Spleen (tissue), 7 donors: Measurements from ENCODE around the gene MARS1.

Source experiments
- POLR2A ChIP-seq, 3 donors: fragments of 450-650 bp; IDR thresholded peaks; one replicate each; pipeline ENCODE4 v1.5.1; 2017; ENCODE audit warnings: antibody characterized with exemption in 3 of 3, mild to moderate bottlenecking in 1 of 3
- POLR2AphosphoS5 ChIP-seq, 3 donors: sonication (generic); formaldehyde crosslinking; IDR thresholded peaks; one replicate each; pipeline ENCODE4 v1.5.1; 2017; ENCODE audit warnings: antibody characterized with exemption in 3 of 3
- TF ChIP-seq, protein P1 (sequence below), 11 experiments: fragments of 200-600 bp in 7 of 11; fragments of 450-650 bp in 4 of 11; sonication (generic) in 4 of 11; IDR thresholded peaks in 8 of 11; conservative IDR thresholded peaks in 3 of 11; 1 replicate in 7 of 11; 2 replicates in 4 of 11; pipeline versions ENCODE4 v1.4.0 to v1.8.0; 2016 to 2021; ENCODE audit warnings: antibody characterized with exemption in 11 of 11, inconsistent platforms in 4 of 11, mild to moderate bottlenecking in 1 of 11
- donor health status: DM: no; HTN: no; CAD: no; lungs with moderate emphysema.
- donor health status: DM: no; HTN: no; CAD: no.
- donor health status: DM: no; HTN: no; CAD: no.

DNA sequence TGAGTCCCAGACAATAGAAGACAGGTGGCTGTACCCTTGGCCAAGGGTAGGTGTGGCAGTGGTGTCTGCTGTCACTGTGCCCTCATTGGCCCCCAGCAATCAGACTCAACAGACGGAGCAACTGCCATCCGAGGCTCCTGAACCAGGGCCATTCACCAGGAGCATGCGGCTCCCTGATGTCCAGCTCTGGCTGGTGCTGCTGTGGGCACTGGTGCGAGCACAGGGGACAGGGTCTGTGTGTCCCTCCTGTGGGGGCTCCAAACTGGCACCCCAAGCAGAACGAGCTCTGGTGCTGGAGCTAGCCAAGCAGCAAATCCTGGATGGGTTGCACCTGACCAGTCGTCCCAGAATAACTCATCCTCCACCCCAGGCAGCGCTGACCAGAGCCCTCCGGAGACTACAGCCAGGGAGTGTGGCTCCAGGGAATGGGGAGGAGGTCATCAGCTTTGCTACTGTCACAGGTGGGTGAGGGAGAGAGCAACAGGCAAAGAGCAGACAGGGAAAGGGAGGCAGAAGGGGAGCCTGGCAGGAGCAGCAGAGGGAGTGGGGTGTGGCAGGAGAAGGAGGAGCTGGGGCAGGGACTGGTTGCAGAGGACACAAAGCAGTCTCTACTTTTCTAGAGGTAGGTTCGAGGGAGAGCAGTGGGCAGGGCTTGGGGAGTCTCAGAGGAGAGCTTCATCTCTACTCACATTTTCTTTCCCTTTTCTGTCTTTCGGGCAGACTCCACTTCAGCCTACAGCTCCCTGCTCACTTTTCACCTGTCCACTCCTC, 32.3 kb upstream of the MARS1 start:
- TF ChIP-seq, protein P1, sequence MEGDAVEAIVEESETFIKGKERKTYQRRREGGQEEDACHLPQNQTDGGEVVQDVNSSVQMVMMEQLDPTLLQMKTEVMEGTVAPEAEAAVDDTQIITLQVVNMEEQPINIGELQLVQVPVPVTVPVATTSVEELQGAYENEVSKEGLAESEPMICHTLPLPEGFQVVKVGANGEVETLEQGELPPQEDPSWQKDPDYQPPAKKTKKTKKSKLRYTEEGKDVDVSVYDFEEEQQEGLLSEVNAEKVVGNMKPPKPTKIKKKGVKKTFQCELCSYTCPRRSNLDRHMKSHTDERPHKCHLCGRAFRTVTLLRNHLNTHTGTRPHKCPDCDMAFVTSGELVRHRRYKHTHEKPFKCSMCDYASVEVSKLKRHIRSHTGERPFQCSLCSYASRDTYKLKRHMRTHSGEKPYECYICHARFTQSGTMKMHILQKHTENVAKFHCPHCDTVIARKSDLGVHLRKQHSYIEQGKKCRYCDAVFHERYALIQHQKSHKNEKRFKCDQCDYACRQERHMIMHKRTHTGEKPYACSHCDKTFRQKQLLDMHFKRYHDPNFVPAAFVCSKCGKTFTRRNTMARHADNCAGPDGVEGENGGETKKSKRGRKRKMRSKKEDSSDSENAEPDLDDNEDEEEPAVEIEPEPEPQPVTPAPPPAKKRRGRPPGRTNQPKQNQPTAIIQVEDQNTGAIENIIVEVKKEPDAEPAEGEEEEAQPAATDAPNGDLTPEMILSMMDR (IDR thresholded peaks at IDR 0.05 in 8 of 11, conservative IDR thresholded peaks at IDR 0.05 in 3 of 11) = no peak
- TF ChIP-seq POLR2A (IDR thresholded peaks at IDR 0.05) = no peak
- TF ChIP-seq POLR2AphosphoS5 (IDR thresholded peaks at IDR 0.05) = no peak
